Chondrocyte (in vitro differentiated cells): Measurements from ENCODE around the gene RUNX1. TPM values are rescaled to one million over a fixed set of nuclear protein-coding genes. Genes with fewer than 3 reads are reported as not detected.

Source experiments
- DNase-seq: peaks from one replicate; pipeline ENCODE4 v3.0.0; 2021; ENCODE audit warnings: mixed read lengths, low spot score
- H3K27ac Mint-ChIP-seq: one replicate; pipeline ENCODE4 v1.8.0; 2021; ENCODE audit warnings: mild to moderate bottlenecking, moderate library complexity, mixed read lengths; ENCODE audit not compliant: unreplicated experiment
- H3K27me3 Mint-ChIP-seq: 2 replicates; pipeline ENCODE4 v1.8.0; 2021; ENCODE audit warnings: low read depth, mixed read lengths
- H3K36me3 Mint-ChIP-seq: 2 replicates; pipeline ENCODE4 v1.8.0; 2021; ENCODE audit warnings: low read depth, mixed read lengths
- H3K4me1 Mint-ChIP-seq: 2 replicates; pipeline ENCODE4 v1.8.0; 2021; ENCODE audit warnings: low read depth, mild to moderate bottlenecking, mixed read lengths
- H3K4me3 Mint-ChIP-seq: one replicate; pipeline ENCODE4 v1.8.0; 2021; ENCODE audit warnings: mild to moderate bottlenecking, moderate library complexity, mixed read lengths; ENCODE audit not compliant: unreplicated experiment
- H3K9me3 Mint-ChIP-seq: 2 replicates; pipeline ENCODE4 v1.8.0; 2021; ENCODE audit warnings: low read depth, mixed read lengths
- total RNA-seq: library from RNA; stranded (reverse); gene quantifications from 3 replicates; pipeline ENCODE4 v1.2.1, GENCODE V29; 2021
- TF ChIP-seq, protein P1 (sequence below): fragments of 200-600 bp; sonication (generic); IDR thresholded peaks from 2 replicates; pipeline ENCODE4 v1.5.0; 2021; ENCODE audit warnings: antibody characterized with exemption, mild to moderate bottlenecking, moderate library complexity

RUNX1 gene
- total RNA-seq, 1 donor from 2014 or later: 37.9 TPM

DNA sequence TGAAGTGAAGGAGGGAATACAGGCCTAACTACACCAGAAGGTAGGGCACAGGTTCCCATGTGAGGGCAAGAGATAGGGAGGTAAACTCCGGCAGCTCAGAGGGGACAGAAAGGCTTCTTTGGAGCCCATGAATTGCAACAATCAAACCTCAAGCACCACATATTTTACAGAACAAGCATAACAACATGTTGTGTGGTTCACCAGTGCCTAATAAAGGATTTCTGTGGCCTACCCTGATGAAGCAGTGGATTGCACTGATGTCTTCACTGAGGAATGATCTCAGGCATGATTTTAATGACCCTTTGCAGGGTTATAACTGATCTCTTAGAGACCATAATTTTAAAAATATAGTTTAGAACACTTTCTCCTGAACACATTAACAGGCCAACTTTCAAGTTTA lies 77.4 kb downstream of the RUNX1 start:
- Mint-ChIP-seq H3K36me3 (peaks cover 1% of the 10 kb centered on the region), H3K9me3 (peaks cover 2% of the 10 kb centered on the region), H3K27me3 (no peaks in the 10 kb centered on the region), H3K4me3 (no peak overlapping the region), H3K4me1 (peaks cover 5% of the 10 kb centered on the region), H3K27ac (no peak overlapping the region)
- TF ChIP-seq, protein P1, sequence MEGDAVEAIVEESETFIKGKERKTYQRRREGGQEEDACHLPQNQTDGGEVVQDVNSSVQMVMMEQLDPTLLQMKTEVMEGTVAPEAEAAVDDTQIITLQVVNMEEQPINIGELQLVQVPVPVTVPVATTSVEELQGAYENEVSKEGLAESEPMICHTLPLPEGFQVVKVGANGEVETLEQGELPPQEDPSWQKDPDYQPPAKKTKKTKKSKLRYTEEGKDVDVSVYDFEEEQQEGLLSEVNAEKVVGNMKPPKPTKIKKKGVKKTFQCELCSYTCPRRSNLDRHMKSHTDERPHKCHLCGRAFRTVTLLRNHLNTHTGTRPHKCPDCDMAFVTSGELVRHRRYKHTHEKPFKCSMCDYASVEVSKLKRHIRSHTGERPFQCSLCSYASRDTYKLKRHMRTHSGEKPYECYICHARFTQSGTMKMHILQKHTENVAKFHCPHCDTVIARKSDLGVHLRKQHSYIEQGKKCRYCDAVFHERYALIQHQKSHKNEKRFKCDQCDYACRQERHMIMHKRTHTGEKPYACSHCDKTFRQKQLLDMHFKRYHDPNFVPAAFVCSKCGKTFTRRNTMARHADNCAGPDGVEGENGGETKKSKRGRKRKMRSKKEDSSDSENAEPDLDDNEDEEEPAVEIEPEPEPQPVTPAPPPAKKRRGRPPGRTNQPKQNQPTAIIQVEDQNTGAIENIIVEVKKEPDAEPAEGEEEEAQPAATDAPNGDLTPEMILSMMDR: no peak
- no peak for DNase-seq

DNA sequence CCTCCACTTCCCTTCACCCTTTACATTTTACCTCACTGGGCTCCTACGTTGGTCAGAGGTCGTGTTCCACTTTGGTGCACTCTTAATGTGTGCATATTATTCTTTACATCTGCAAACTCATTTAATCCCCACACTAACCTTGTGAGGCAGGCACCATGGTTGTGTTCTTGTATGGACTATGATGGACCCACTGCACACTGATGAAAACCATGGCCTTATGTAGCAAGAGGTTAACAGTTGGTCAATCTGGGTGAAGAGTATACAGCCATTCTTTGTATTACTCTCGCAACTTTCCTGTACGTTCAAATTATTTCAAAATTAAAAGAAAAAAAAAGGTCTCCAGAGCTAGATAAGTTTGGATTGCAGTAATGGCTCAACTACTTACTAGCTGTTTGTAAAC lies 78.5 kb downstream of the RUNX1 start:
- H3K27me3 Mint-ChIP-seq: no peaks in the 10 kb centered on the region

DNA sequence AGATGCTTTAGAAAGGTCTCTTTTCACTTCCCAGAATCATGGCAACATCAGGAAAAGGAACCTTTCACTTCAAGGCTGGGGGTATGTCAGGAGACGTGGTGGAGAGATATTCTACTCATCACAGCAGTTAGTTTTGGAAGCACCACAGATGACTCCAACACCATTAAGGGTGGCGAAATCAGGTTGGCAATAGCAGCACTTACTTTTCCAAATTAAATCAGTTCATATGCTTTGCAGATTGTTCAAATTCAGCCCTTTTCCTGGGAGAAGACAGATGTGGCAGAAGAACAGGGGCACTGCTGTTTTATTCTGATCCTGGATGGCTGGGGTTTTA lies 79.0 kb downstream of the RUNX1 start:
- no peak for DNase-seq
- Mint-ChIP-seq H3K27ac (no peak overlapping the region), H3K9me3 (peaks cover 2% of the 10 kb centered on the region), H3K4me1 (peaks cover 14% of the 10 kb centered on the region), H3K27me3 (no peaks in the 10 kb centered on the region), H3K36me3 (peaks cover 1% of the 10 kb centered on the region), H3K4me3 (no peak overlapping the region)
- TF ChIP-seq, protein P1: no peak

More for the DNA sequence above, 78.5 kb downstream of the RUNX1 start:
- DNase-seq: no peak
- Mint-ChIP-seq H3K9me3 (peaks cover 2% of the 10 kb centered on the region), H3K4me3 (no peak overlapping the region), H3K36me3 (peaks cover 1% of the 10 kb centered on the region), H3K27ac (no peak overlapping the region), H3K4me1 (peaks cover 9% of the 10 kb centered on the region)
- TF ChIP-seq, protein P1: no peak

DNA sequence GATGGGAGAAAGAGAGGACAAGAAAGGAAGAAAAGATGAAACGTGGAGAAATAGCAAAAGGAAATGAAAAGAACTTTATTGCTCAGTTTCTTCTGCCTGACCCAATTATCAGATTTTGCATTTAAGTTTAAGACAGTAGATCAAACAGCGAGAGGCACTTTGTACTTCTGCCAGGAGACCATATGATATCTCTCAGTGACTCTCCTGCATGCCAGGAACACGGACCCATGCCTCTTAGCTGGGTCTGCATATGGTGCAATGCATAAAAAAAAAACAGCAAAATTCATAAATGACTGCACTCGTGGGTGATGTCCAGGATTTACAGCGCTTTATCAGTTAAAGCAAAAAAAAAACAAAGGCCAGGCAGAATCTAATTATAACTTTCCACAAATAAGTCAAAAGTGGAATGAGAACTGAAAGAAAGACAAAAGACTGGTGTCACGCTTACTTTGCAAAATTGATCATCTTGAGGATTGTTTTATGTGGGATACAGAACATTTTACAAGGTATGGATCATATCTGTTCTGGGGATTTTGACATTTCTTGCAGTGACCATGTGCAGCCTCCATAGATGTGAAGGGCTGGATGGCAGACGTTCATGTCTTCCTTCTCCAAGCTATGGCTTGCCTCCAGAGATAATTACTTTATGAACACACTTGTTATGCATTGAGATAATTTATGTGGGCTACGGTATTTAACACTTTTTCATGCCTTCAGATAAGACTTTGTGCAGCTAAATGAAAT lies 79.5 kb downstream of the RUNX1 start:
- TF ChIP-seq, protein P1: no peak
- Mint-ChIP-seq H3K4me1 (peaks cover 19% of the 10 kb centered on the region), H3K9me3 (peaks cover 2% of the 10 kb centered on the region), H3K27ac (no peak overlapping the region), H3K36me3 (peaks cover 1% of the 10 kb centered on the region), H3K27me3 (no peaks in the 10 kb centered on the region), H3K4me3 (no peak overlapping the region)
- no peak for DNase-seq

DNA sequence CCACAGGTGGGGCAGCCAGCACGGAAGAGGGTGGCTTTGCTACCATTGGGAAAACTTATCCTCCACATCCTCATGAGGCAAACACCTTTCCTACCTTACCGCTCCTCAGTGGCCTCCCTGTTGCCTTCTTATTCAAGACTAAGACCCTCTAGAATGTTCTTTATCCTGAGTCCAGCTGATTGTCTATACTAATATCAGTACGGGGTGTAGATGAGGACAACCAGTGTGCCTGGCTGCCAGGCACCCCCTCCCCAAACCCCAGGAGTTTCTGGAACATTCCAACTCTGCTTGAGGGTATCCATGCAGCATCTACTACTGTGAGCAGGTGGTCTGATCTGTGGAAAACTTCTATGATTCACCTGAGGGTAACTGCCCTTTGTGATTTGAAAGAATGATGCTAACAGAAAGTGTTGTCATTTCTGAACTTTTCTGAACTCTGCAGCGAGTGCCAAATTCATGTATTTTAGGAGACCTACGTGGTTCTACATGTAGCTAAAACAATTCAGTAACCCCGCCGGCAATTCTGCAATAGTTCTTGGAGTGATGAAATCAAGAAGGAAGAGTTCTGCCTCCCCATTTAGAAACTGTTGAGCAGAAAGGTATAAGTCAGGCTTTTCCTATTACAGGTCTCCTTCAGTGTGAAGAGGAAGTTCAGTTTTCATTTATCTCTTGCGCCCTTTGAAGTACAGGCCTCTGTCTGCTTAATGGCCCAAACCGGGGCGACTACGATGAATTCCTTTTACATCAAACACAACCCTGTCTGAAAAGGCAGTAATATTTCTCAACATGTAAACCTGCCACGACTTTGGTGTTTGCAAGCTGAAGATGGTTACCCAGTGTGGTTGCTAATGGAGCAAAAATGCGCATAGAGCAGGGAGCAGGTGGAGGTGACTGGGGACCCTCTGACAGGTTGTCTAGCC lies 80.4 kb downstream of the RUNX1 start:
- Mint-ChIP-seq H3K4me3 (no peak overlapping the region), H3K9me3 (peaks cover 2% of the 10 kb centered on the region), H3K27ac (no peak overlapping the region), H3K27me3 (no peaks in the 10 kb centered on the region), H3K36me3 (peaks cover 1% of the 10 kb centered on the region), H3K4me1 (peaks cover 24% of the 10 kb centered on the region)
- TF ChIP-seq, protein P1: no peak
- DNase-seq: no peak
